SHP77 treated with DMSO at 0.1 percent for 48 hours (cell line): Measurements from ENCODE around the gene ADARB2.
"Not testable (repeated sequence)": the region's sequence is repeated elsewhere in the genome, so short reads cannot be mapped to it uniquely, and the experiment has no call there.

Experiments
- DNase-seq: peaks from one replicate; lab custom pipeline; 2025; lab: John Stamatoyannopoulos, UW

ADARB2 gene

DNA sequence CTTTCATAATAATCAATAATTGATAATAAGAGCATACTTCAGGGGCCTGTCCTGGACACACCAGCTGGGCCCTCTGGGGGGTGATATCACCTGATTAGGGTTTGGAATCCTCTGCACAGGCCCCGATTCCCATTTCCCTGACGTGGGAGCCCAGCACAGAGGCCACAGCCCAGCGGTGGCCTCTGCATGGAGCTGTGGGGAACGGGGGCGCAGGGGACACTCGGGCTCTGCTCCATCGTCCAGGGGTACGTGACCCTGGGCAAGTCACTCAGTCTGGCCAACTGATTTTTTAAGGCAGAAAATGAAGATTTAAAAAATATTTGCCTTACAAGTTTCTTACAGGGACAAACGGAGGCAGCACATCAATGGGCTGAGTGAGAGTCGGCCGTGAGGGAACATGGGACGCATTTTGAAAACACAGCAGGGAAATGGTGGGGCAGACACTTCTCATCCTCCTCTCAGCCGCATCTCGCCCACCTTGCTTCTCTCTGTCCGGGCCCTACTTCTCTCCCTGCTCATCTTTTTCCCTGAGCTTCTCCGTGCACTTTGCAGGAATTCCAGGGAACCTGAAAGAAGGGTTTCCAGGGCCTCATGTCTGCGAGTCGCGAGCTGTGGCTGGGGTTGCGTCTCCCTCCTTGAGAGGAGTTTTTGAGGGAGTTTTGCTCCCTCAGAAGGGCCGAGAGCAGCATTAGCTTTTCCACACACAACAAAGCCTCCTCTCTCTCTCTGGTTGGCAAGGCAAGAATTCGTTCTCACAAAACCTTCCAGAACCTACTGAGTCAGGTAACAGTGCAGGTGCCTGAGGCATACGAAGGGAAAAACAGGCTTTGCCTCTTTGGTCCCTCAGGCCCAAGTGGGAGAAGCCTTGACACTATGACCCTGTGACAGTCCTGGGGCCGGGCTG is 369.1 kb downstream of the ADARB2 start:
- no peak for DNase-seq

DNA sequence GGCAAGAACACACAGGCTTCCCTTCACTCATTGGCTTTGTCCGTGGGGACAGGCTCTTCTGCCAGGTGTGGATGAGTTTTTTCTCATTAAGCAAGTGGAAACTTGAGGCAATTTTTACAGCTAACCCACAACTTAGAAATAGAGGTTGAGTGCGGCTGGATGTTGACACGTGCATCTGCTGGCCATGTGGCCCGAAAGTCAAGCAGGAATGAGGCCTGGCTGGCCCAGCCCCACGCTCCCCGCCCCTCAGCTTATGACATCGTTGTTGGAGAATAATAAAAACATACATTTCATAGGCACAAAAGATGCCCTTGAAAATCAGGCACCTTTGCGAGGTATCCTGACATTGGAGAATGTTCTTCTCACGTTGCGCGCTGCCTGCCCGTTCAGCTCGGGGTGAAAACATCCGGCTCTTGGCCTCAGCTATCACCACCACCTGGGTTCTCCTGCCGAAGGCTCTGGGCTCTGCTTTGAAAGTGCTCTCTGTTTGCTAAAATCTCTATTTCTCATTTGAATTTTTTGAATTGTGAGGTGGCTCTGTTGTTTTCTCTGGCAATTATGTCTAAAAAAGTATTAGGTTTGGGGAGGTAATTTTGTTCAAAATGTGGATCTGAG is 370.4 kb downstream of the ADARB2 start:
- DNase-seq = no peak

DNA sequence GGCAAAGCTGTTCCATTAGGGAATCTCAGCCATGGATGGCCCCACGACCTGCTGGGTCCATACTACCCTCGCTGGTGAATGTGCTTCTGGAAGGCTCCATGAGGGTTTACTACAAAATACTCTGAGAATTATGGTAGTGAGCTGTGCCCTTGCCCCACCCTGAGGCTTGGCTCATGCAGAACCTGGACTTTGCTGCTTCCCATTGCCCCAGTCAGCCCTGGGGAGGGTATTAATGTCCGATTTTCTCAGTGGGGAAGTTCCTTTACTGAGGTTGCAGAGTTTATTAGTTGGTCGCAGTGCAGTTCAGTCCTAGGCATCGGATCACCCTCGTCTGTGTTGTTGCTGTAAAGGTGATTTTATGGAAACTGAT is 371.0 kb downstream of the ADARB2 start:
- DNase-seq = no peak

DNA sequence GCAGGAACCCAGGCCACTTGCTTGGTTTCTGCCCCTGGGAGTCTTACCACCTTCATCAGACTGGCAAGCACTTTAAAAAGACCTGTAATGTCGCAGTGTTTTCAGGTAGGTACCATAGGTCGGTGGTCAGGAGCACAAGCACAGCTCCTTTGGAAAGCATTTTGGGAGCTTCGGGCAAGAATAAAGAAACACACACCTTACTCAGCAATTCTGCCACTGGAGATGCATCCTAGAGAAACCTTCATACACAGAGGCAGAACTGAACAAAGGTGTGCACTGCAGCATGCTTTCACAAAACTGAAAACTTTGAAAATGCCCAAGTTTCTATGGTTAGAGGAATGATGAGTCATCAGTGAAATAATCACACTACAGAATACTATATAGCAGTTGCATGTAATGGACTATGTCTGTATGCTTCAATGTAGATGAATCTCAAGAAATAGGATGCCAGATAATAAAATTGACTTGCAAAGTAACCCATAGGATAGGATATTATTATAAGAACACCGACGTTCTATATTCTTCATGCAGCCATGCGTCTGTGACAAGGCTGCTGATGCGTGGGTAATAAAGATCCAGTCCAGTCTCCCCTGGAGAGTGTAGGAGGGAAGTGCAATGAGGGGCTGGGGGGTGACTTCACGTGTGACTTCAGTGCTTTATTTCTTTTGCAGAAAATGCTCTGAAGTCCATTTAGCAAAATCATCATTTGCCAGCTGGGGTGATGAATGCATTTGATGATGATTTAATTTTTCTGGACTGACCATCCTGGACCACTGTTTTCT is 371.6 kb downstream of the ADARB2 start:
- DNase-seq = no peak

DNA sequence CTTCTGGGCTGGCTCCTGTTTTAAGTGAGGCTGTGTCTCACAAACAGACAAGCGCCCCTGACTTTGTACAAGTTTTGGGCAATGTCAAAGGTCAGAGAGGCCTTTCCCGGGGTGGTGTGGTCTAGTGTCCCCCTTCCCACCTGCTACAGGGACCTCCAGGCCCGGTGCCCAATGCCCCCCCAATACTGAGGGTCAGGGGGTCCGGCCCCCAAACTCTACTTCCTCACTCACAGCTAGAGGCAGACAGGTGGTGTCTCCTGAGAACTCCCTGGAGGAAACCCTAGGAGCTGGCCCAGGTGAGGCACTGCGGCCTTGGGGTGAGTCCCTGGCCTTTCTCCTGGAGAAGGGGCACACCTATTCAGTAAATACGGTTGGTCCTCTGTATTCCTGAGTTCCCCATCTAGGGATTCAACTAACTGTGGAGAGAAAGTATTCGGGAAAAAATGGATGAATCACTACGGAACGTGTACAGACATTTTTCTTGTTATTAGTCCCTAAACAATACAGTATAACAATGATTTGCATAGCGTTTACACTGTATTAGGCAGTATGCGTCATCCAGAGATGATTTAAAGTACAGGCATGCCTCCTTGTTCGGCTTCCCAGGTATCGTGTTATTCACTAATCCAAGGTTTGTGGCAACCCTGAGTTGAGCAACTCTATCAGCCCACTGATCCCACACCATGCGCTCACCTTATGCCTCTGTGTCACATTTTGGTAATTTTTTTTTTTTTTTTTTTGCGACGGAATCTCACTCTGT is 373.0 kb downstream of the ADARB2 start:
- DNase-seq = no peak

DNA sequence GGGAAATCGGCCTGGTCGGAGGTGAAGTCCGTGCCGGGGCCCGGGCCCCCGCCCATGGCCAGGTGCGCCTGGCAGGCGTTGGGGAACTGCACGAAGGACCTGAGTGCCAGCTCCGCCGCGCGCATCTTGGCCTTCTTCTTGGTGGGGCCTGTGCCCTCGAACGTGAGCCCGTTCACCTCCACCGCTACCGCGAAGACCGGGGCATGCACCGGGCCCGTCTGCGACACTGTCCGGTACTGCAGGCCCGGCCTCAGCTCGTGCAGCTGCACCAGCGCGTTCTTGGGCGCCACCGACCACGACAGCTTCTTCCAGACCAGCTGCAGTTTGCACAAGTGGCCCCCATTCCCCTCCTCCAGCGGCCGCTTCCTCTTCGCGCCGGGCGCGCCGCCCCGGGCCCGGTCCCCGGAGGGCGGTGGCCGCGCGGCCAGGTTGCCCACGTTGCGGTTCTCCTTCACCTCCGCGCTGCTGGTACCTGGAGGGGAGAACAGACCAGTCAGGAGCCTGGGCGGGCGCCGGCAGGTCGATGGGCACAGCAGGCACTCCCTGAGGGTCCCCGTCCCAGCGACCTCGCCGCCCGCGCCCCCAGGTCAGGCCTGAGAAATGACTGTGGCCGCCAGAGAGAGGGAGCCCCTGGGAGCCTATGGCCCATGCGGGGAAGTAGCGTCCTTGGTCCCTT is 373.7 kb downstream of the ADARB2 start:
- DNase-seq = no peak

DNA sequence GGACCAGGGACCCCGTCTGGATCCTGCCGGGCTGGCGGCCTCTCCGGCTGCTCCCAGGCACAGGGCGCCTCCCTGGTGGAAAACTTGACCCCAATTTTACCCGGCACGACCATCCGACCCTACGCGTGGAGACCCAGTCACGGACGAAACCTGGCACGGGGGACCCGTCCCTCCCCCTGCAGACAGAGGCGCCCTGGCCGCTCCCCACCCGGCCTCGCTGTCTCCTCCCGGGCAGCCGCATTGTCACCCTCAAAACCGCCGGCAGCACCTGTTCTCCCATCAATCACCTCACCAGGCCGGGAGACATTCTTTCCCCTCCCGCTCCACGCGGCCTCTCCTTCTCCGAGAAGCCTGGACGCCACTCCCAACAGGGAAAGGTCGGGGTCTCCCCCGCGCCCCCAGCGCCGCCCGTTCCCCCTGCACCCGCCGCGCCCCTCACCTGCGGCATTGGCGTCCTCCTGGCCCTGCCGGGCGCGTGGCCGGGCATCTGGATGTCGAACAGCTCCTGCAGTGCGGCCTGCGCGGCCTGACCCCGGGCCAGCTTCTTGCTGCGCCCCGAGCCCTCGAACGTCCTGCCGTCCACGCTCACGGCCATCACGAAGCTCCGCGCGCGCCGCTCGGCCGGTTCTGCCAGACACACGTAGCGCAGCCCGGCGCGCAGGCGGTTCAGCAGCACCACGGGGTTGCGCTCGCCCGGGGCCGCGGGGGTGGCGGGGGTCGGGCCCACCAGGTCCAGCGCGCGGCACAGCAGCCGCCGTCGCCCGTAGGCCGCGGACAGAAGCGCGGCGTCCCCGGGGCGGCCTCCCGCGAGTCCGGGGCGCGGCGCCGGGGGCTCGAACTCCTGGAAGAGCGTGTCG is 374.5 kb downstream of the ADARB2 start:
- DNase-seq = no peak

DNA sequence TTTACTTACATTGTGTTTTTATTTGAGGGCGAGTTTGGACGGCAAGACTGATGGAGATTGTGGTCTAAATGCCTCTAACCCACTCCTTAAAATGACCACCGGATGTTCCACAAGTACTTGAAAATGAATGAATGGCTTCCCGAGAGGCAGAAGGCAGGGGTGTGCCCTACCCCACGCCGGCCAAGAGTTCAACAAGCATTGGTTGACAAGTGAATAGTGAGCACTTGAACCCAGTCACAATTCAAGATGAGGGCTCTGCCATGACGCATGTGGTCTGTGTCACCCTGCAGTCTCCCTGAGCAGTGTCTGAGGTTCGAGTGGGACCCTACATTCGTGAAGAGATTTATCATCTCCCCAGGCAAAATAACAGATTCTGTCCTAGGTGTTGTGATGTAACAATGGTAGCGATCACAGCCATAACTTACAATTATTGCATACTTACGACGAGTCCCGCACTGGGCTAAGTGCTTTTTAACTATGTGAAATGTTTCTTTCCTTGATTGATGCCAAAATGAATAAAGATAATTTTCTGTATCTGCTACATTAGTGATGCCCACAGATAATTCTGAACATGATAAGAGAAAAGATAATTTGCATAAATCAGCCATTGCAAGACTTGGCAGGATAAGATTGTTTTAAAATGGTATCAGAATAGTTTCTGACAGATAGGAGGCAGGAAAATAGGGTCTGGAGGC is 375.8 kb downstream of the ADARB2 start:
- no peak for DNase-seq

DNA sequence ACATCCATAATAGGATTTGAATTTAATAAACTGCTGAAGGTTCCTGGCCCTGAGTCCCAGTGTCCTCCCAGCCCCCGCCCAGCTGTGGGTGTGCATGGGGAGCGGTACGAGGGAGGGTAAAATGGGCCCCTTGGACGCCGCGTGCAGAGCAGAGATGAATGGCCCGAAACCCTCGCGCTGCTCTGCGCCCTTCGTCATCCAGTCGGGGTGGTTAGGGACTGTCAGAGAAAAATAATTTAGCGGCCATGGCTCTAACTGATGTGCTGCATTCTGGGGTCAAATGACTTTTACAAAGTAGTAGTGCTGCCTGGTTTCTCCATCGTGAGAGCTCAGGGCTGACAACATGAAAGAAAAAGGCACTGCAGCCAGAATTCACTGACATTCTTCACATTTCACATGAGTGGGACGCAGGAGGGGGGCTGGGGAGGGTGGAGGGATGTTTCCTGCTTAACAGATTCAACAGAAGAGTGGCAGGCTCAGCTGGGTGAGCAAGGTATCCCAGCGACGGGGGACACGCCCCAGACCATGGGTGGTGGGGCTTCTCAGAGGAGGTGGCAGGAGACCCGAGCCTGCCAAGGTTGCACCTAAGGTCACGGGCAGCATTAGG is 376.7 kb downstream of the ADARB2 start:
- DNase-seq = no peak

DNA sequence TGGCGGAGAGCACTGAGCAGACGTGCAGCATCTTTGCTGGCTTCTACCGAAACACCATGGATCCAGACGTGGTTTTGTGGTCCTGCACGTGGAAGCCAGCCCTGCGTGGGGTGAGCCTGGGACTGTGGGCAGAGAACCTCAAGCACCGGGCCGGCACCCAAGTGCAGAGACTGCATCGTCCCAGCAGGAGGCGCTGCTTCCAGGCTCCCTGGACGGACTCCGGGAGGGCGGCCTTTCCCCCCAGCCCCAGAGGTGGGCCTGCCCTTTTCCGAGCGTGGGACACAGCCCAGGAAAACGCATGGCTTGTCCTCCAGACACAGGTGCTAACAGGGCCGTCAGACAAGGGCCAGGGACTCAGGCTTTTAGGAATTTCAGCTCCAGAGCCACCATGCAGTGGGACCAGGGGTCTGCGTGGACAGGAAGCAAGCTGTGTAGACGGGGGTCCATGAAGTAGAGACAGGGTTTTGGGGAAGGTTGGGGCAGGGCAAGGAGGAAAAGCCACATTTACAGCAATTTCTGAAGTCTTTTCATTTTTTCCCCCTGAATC is 377.2 kb downstream of the ADARB2 start:
- no peak for DNase-seq

DNA sequence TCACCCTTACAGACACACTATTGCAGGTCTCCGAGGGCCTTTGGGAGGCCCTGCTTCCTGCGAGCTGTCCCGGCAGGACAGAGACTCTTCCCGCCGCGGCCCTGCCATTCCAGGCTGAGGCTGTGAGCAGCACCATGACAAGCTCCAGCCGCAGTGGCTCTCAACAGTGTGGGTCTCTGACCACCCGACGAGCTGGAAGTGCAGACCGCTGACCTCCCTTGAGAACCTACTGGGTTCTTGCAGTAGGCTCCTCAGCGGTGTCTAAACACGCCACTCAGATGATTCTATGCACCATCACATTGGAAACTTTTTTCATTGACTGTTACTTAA is 377.7 kb downstream of the ADARB2 start:
- DNase-seq = no peak

DNA sequence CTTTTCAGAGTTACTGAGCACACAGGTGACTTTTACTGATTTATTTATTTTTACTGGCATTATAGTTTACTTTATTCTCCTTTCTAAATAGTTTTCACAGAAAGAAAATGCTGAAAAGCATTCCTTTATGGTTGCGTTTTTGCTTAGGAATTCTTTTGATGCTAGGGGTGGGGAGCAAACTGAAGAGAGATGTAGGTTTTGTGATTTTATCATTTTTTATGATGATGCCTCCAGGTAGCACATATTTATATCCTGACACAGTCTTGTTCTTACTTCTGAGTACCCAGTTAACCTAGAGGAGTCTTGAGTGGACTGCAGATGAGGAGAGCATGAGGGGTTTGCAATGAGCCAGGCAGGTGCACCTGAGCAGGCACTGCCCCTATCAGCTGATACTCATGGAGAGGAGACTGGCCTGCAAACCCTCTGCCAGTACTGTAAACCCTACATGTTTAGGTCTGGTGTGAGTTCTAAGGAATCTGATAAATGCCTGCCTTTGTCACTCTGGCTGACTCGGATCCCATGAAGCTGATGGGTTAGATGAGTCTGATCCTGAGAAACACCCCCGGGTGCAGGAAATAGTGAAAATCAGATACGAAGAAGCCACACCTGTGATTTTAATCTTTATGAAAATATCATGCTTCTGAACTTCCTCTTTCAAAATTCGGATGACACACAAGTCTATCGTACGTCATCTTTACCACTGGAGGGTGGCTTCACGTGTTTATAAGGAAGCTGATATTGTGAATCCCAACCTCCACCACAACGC is 378.3 kb downstream of the ADARB2 start:
- DNase-seq = no peak

DNA sequence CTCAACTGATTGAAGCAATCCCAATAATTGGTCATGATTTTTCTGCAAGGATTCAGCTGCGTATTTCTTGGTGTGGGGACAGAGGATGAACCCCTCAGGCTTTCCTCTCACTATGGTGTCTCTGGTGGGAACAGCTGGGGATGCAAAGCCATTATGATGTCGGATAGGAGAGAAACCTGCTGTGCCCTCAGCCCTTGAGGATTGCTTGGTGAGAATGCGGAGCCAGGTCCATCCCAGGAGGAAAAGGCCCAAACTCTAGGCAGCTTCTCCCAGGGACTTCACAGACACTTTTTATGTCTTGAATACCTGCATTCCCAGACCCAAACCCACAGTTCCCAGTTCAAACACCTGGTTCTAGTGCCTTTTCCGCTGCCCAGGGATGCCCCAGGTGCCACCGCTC is 379.2 kb downstream of the ADARB2 start:
- no peak for DNase-seq

DNA sequence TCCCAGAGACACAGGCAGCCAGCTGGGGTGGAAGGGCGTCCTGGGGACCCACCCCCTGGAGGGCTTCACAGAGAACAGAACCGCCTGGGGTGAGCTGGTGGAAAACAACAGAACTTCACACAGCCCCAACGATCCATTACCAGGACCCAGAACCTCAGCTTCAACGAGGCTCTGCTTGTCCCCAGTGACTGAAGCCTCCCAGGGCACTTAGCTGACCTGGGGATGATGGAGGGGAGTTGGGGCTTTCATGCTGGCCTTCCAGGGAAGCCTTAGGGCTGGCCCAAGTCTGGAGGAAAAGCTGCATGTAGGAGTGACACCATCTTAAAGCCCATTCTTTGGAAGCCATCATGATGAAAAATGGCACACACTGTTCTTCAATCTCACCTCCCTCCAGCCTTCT is 381.0 kb downstream of the ADARB2 start:
- DNase-seq = no peak

DNA sequence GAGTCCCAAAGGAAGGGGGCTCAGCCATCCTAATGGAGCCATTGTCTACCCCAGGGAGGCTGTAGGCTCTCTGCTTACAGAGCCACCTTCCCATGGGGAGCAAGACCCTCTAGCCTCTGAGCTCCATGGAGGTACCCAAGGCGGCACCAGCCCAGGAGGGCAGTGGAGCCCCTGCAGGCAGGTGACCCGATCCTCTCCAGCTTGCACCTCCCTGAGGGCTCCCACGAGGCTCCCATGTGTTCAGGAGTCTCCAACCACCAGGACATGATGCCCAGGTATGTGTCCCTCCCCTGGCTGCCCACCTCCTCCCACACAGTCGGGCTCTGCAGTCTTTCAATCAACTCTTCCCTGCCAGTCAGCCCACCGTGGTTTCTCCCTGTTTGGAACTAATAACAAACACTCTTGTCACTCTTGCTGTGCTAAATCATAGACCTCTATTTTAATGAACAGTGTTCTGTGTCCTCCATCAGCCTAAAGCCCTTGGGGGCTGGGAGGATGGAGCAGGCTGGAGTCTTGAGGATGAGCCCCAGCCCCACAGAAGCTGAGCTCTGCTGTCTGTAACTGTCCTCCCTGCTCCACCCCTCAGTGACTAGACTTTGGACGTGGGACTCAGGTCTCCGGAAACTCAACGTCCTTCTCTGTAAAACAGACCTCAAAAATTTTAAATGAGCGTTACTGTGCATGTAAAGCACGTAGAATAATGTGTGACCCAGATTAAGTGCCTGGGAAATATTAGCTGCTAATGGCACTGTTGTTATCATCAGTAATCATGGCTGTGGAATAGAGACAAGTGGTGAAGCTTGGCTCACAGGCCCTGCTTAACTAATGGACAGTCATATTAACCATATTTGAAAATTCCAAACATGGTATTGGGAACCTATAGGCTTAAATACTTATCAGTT is 382.3 kb downstream of the ADARB2 start:
- no peak for DNase-seq

DNA sequence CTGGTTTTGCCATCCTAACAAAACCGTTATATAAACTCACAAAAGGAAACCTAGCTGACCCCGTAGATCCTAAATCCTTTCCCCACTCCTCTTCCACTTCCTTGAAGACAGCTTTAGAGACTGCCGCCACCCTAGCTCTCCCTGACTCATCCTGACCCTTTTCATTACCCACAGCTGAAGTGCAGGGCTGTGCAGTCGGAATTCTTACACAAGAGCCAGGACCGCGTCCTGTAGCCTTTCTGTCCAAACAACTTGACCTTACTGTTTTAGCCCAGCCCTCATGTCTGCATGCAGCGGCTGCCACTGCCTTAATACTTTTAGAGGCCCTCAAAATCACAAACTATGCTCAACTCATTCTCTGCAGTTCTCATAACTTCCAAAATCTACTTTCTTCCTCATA is 385.0 kb downstream of the ADARB2 start:
- DNase-seq = not testable (repeated sequence)

DNA sequence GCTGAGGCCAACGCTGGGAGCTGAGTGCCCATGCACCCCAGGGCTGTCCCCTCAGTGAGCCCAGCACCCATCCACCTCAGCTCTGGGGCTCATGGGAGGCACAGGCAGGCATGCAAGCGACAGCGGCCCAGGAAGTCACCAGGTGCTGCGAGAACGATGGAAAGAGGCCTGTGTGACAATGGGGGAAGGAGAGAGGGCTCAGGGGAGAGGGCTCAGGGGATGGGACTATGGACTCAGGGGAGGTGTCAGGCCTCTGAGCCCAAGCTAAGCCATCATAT is 388.6 kb downstream of the ADARB2 start:
- no peak for DNase-seq
